Ishikawa (cell line): ENCODE measurements around the gene HERC4.

Experiments used
- CEBPB ChIP-seq: IDR thresholded peaks from 2 replicates; pipeline ENCODE4 v1.6.1; 2012
- CREB1 ChIP-seq: IDR thresholded peaks from 2 replicates; pipeline ENCODE4 v1.6.1; 2012; ENCODE audit warnings: low read depth
- EGR1 ChIP-seq: IDR thresholded peaks from 2 replicates; pipeline ENCODE4 v1.6.1; 2012
- EP300 ChIP-seq: IDR thresholded peaks from 2 replicates; pipeline ENCODE4 v1.6.1; 2012; ENCODE audit warnings: borderline replicate concordance
- FOXM1 ChIP-seq: IDR thresholded peaks from 2 replicates; pipeline ENCODE4 v1.6.1; 2012; ENCODE audit warnings: low read depth, borderline replicate concordance
- NFIC ChIP-seq: IDR thresholded peaks from 2 replicates; pipeline ENCODE4 v1.6.1; 2012
- RAD21 ChIP-seq: IDR thresholded peaks from 2 replicates; pipeline ENCODE4 v1.6.1; 2012; ENCODE audit warnings: low read depth
- TAF1 ChIP-seq: IDR thresholded peaks from 2 replicates; pipeline ENCODE4 v1.6.1; 2012; ENCODE audit warnings: low read depth, mild to moderate bottlenecking
- TCF12 ChIP-seq: IDR thresholded peaks from 2 replicates; pipeline ENCODE4 v1.6.1; 2012; ENCODE audit warnings: low read depth
- TEAD4 ChIP-seq: IDR thresholded peaks from 2 replicates; pipeline ENCODE4 v1.6.1; 2012
- YY1 ChIP-seq: IDR thresholded peaks from 2 replicates; pipeline ENCODE4 v1.6.1; 2012; ENCODE audit warnings: low read depth
- ZBTB7A ChIP-seq: IDR thresholded peaks from 2 replicates; pipeline ENCODE4 v1.6.1; 2012; ENCODE audit warnings: low read depth
- TF ChIP-seq, protein P1 (sequence below): IDR thresholded peaks from 2 replicates; pipeline ENCODE4 v1.6.1; 2012
- TF ChIP-seq, protein P2 (sequence below): IDR thresholded peaks from 2 replicates; pipeline ENCODE4 v1.6.1; 2012; ENCODE audit warnings: low read depth, mild to moderate bottlenecking
- TF ChIP-seq, protein P3 (sequence below): IDR thresholded peaks from 2 replicates; pipeline ENCODE4 v1.6.1; 2012

Gene HERC4

DNA sequence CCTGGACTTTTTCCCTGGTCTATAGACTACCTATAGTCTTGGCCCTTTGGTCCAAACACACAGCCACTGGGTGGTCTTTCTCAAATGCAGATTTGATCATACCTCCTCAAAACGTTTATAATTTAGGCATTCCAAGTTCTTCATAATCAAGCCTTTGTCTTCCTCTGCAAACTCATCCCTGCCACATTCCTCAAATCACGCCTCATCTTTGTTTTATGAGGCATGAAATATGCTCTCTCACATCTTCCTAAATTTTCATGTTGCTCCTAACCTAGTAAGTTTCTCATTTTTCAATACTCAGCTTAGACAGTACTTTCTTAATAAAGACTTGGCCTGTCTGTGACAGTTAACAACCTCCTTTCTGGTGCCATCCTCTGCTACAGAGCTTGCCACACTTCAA is 10.9 kb upstream of the HERC4 start:
- no peak for TF ChIP-seq FOXM1
- no peak for TF ChIP-seq TAF1
- no peak for TF ChIP-seq NFIC
- TF ChIP-seq CEBPB, result no peak
- TF ChIP-seq EGR1, result no peak
- no peak for TF ChIP-seq CREB1
- TF ChIP-seq, protein P1, sequence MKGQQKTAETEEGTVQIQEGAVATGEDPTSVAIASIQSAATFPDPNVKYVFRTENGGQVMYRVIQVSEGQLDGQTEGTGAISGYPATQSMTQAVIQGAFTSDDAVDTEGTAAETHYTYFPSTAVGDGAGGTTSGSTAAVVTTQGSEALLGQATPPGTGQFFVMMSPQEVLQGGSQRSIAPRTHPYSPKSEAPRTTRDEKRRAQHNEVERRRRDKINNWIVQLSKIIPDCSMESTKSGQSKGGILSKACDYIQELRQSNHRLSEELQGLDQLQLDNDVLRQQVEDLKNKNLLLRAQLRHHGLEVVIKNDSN, result no peak
- TF ChIP-seq, protein P2, sequence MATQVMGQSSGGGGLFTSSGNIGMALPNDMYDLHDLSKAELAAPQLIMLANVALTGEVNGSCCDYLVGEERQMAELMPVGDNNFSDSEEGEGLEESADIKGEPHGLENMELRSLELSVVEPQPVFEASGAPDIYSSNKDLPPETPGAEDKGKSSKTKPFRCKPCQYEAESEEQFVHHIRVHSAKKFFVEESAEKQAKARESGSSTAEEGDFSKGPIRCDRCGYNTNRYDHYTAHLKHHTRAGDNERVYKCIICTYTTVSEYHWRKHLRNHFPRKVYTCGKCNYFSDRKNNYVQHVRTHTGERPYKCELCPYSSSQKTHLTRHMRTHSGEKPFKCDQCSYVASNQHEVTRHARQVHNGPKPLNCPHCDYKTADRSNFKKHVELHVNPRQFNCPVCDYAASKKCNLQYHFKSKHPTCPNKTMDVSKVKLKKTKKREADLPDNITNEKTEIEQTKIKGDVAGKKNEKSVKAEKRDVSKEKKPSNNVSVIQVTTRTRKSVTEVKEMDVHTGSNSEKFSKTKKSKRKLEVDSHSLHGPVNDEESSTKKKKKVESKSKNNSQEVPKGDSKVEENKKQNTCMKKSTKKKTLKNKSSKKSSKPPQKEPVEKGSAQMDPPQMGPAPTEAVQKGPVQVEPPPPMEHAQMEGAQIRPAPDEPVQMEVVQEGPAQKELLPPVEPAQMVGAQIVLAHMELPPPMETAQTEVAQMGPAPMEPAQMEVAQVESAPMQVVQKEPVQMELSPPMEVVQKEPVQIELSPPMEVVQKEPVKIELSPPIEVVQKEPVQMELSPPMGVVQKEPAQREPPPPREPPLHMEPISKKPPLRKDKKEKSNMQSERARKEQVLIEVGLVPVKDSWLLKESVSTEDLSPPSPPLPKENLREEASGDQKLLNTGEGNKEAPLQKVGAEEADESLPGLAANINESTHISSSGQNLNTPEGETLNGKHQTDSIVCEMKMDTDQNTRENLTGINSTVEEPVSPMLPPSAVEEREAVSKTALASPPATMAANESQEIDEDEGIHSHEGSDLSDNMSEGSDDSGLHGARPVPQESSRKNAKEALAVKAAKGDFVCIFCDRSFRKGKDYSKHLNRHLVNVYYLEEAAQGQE, result no peak
- TF ChIP-seq RAD21, result no peak
- TF ChIP-seq, protein P3, sequence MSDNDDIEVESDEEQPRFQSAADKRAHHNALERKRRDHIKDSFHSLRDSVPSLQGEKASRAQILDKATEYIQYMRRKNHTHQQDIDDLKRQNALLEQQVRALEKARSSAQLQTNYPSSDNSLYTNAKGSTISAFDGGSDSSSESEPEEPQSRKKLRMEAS, result no peak
- TF ChIP-seq TCF12, result no peak
- no peak for TF ChIP-seq ZBTB7A
- TF ChIP-seq YY1, result no peak
- TF ChIP-seq EP300, result no peak
- no peak for TF ChIP-seq TEAD4

DNA sequence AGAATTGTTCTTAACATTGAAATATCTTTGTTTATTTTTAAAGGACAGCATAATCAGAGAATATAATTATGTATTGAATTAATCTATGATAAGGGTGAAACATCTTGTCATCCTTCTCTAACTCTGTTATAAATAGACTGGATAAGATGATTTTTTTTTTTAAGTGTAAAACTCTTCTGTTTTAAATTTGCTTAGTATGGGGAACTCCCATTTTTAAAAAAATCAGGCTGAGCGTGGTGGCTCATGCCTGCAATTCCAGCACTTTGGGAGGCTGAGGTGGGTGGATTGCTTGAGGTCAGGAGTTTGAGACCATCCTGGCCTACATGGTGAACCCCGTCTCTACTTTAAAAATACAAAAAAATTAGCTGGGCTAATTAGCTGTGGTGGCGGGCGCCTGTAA is 9.4 kb upstream of the HERC4 start:
- no peak for TF ChIP-seq TAF1
- no peak for TF ChIP-seq NFIC
- TF ChIP-seq, protein P2, result no peak
- TF ChIP-seq RAD21, result no peak
- TF ChIP-seq, protein P1, result no peak
- no peak for TF ChIP-seq EGR1
- no peak for TF ChIP-seq EP300
- TF ChIP-seq CREB1, result no peak
- no peak for TF ChIP-seq TCF12
- no peak for TF ChIP-seq YY1
- no peak for TF ChIP-seq ZBTB7A
- TF ChIP-seq, protein P3, result no peak
- TF ChIP-seq CEBPB, result no peak

DNA sequence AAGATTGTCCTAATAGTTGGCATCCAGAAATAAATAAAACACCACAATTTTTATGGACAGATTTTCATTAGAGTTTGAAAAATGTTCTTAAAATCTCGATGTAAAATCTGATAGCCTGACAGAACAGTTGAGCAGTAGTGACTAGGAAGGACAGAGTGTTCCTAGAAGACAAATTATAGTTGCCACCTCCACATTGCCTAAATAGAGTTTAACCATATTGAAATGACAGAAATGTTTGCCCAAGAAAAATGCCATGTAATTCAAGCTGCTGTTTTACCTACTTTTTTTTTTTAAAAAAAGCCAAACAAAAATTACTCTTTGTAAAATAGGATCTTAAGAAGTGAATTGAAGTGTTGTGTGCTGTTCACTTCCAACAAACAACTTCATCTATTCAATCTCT is 8.9 kb upstream of the HERC4 start:
- TF ChIP-seq NFIC (no peak), CREB1 (no peak), ZBTB7A (no peak), TCF12 (no peak), TEAD4 (no peak), TAF1 (no peak), YY1 (no peak), CEBPB (no peak)
- TF ChIP-seq, protein P1, result no peak
- TF ChIP-seq, protein P3, result no peak
- TF ChIP-seq, protein P2, result no peak

DNA sequence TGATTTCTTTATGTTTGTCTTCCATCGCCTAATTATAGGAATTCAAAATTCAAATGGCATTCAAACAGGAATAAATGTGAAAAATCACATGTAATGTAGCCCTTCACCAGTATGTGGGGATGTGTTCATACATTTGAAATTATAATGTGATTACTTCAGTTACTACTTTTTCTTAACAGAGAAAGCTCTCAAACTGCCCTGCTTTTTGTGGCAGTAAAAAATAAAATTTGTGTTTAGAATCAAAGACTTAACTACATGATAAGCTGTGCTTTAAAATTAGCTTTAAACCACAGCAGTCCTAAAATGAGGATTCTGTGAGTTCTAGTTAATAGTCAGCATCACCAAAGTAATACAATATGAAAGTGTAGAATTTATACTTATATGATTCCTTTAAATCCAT is 7.8 kb upstream of the HERC4 start:
- TF ChIP-seq FOXM1, result no peak
- TF ChIP-seq RAD21, result peak; percentile 74
